NCI-H526 (cell line): Measurements from ENCODE around the gene PPP2R2C.

ENCODE experiments used
- DNase-seq, 2 experiments: peaks; one replicate each; lab custom pipeline; 2025; lab: John Stamatoyannopoulos, UW

Gene PPP2R2C

GRCh38 chr4:6290256-6290655 is 182.2 kb downstream of the PPP2R2C start:
- no peak for DNase-seq

DNA sequence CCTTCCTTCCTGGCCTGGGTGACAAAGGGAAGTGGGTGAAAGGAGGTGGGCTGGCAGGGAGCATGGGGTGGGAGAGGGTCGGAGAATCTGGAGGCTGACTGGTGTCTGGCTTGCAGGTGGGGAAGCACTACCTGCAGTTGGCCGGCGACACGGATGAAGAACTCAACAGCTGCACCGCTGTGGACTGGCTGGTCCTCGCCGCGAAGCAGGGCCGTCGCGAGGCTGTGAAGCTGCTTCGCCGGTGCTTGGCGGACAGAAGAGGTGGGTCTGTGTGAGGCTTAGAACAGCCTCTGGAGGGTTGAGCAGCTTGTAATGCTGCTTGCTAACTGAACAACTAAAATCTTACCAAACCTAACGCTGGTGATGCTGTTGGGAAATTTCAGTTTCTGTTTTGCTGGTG is 183.5 kb downstream of the PPP2R2C start:
- no peak for DNase-seq

GRCh38 chr4:6288342-6288741 is 184.1 kb downstream of the PPP2R2C start:
- DNase-seq: no peak

GRCh38 chr4:6287017-6287788 is 185.2 kb downstream of the PPP2R2C start:
- DNase-seq: no peak

DNA sequence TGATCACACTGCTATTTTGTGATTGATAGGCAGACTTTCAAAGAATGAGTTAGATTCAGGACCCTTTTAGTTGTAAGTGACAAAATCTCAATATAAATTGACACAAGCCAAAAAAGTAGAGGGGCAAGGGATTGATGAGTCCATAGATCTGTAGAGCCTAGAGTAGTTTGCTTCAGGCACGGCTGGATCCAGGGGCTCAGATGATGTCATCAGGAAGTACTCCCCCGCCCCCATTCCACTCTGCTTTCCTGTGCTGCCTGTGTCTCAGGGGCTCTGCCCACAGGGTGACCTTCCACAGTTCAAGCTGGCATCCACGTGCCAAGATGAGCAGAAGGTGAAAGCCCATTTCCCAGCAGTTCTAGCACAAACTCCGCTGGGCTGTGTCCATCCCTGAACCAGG is 189.1 kb downstream of the PPP2R2C start:
- no peak for DNase-seq

GRCh38 chr4:6282314-6282771 is 190.1 kb downstream of the PPP2R2C start:
- no peak for DNase-seq

DNA sequence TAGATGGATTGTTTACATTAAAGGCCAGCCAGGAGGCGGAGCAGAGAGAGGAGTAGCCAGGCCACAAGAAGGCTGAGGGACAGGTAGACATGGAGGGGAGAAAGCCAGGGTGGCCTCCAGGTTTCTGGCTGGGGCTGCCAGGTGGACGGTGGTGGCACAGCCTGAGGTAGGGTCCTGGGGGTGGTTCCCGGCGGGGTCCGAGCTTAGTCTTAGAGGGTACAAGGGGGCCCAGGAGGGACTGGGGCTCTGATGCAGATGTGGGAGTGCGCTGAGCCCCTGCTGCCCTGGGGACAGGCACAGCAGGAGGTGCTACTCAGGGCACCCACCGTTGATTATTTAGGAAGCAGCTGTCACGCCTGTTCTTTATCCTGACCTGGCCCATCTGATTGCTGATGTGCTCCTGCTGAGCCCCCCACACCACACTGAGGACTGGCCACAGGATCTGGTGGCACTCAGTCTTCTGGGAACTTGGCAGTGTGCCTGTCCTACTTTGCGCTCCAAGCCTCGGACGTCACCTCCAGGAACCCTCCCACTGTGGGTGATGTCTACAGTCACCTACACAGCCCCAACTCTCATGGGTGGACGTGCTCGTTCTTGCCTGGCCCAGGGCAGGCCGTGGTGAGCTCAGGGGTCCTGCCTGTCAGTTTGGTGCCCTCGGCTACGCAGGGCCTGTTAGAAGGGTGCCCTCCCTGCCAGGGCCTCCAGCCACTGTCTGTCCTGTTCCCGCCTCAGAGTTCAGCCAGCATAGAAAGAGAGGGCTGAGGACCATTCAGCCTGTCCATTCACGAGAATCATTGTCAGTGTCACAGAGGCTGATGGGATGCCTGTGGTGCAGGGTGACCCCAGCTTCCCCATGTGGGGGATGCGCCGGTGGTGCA is 190.7 kb downstream of the PPP2R2C start:
- no peak for DNase-seq

DNA sequence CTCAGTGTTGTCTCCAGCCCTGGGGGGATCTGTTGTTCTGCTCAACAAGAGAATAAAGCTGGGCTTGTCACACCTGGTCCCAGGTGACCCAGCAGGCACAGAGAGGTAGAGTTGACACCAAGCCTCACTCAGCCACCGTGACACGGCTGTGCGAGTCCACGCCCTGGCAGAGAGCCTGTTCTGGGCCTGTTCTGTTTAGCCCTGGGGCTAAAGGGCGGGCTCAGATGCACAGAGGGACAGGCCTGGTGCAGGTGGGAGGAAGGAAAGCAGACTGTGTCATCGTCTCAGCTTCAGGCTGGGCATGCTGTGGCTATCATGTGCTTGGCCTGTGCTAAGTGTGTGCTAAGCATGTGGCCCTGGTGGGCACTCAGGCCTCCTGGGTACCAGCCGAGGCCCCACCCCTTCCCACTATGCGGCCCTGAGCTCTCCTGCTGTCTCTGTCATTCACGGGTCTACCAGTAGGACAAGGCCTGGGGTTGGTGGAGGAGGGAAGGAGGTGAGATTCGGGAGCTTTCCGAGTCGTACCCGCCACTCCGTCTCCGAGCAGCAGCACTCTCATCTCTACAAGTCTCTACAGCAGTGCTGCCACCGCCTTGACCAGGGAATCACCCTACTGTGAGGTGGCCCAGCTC is 191.9 kb downstream of the PPP2R2C start:
- DNase-seq: peak; percentile 7 to 27

- DNase-seq: no peak
Measured at GRCh38 chr4:6279582-6280289, 192.7 kb downstream of the PPP2R2C start.

DNA sequence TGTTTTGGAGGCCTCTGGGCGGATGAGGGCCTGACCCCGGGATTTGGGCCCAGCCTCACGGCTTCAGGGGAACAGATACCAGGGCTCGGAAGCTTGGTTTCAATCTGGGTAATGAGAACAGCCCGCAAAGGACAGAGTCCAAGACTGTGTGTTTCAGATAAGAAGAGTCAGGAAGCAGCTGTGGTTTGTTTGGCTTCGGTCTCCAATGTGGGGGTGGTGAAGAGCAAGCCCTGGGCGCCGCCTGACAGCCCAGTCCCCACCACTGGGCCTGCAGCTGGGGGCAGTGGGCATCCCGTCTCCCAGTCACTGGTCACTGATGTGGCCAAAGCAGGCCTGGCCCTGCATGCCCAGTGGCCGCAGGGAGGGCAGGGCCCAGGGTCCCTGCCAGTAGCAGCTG is 193.6 kb downstream of the PPP2R2C start:
- no peak for DNase-seq

- DNase-seq: no peak
Measured at GRCh38 chr4:6277935-6278800, 194.2 kb downstream of the PPP2R2C start.

DNA sequence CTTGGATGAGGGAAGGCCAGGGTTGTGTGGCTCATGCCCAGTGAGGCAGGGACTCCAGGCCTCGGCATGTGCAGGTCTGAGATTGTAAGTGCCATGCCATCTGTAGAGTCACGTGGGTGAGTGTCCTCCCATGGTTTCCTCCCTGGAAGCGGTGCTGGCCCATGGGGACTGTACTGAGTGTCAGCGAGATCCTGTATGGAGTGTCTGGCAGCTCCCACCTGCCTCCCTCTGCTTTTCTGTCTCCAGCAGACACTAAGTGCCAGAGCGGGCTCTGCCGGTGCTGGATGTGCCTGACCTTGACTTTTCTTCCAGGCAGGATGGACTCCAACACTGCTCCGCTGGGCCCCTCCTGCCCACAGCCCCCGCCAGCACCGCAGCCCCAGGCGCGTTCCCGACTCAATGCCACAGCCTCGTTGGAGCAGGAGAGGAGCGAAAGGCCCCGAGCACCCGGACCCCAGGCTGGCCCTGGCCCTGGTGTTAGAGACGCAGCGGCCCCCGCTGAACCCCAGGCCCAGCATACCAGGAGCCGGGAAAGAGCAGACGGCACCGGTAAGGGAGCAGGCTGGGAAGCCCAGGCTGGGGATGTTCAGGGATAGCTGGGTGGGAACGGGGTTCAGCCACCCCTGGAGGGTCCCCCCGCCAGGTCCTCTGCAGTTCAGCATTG is 195.1 kb downstream of the PPP2R2C start:
- DNase-seq: no peak

DNA sequence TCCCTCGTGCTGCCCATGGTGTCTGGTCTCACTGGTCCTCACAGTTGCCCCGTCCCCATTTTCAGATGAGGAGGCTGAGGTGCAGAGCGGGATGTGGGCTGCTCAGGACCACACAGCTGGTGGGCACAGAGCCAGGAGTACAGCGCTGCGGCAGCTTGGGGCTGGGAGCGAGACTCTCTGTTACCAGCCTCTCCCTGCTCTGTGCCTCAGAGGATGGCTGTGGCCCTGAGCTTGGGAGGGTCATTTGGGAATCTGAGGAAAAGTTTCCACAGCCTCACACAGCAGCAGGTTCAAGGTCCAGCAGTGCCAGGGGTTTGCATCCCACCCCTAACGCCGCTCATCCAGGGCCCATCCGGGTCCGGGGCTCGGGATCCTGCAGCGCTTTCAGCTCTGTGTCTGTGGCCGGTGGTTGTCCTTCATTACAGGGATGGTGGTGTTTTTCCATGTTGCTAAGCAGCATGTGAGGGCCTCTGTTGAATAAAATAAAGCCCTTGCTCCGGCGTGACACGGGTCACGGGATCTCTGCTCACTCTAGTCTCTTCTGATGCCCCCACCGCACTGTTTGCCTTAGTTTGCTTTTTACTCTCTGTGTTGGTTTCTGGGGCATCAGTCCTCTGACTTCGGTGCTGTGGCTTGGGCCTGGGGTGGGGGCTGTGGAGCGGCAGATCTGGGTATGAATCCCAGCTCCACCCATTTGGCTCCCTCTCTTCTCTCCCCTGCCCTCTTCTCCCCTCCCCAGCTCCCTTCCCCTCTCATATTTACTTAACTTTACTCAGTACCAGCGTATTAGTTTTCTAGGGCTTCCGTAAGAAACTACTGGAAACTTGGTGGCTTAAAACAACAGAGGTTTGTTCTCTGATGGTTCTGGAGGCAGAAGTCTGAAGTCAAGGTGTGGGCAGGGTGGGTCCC is 196.3 kb downstream of the PPP2R2C start:
- DNase-seq: no peak

DNA sequence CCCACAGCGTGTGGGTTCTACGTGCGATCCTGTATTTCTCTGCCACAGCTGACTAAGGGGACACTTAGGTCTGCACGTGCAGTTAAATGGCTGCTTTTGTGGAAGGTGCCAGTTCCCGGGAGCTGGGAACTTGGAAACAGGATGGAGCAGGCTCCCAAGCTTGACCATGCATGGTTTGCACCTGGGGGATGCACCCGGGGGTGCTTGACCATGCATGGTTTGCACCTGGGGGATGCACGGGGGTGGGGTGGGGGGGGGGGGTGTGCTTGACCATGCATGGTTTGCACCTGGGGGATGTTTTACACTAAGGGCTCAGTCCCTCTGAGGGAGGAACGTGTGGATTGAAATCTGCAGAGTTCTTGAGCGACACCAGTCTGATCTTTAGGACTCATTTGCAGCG is 197.1 kb downstream of the PPP2R2C start:
- no peak for DNase-seq

- no peak for DNase-seq
Measured at GRCh38 chr4:6273661-6273990, 198.8 kb downstream of the PPP2R2C start.

- no peak for DNase-seq
Measured at GRCh38 chr4:6272863-6273660, 199.4 kb downstream of the PPP2R2C start.

DNA sequence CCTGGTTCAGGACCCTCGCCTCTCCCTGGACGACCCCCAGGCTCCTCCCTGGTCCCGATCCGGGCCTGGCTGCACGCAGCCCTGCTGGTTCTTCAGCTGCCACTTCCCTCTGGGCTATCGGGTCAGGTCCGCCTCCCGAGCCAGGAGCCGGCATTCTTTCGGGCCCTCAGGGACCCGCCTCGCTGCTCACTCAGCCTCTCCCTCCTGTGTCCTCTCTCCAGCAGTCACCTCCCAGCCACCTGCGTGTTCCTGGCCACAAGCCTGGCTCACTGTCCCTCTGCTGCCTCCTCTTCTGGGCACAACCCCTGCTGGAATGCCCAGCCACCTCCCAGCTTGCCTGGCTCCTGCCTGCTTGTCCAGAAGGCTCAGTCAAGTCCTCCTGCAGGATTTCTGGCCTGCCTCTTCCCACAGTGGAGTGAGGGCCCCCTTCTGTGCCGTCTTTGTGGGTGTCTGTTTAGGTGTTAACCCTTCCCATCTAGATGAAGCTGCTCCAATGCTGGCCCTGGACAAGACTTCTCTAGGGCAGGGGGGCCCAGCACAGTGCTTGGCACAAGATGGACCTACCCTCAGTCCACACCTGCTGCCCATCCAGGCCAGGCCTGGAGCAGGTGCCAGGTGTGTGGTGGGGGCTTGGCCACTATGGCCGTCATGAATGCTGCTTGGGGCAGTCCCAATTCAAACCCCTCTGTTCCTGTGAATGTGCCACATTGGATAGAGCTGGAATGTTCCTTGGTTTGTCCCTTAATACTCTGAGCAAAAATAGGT is 200.5 kb downstream of the PPP2R2C start:
- DNase-seq: no peak

DNA sequence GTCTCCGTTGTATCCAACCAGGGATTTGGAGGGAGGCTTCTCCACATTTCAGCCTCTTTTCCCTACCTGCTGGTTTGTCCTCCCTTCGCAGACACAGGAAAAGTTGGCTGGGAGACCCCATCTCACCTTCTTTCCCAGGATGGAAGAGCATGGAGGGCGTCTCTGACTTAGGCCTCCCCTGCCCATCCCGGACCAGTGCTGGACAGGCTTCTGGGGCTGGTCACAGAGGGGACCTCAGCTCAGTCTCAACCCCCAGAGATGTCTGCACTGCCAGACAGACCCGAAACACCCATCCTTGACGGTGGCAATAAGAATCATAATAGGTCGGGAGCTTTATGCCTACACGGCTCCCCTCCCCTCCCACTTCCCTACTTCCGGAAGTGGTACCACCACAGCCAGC is 201.2 kb downstream of the PPP2R2C start:
- DNase-seq: no peak
